Activated CD8-positive, alpha-beta T cell treated with anti-CD3 and anti-CD28 coated beads for 36 hours (primary cell): ENCODE data around the gene MICAL3. TPM values are rescaled to one million over a fixed set of nuclear protein-coding genes. Genes with fewer than 3 reads are reported as not detected.

Experiments
- ATAC-seq: fragments of 200-7000 bp; cut with Tn5 transposase; one replicate; pipeline ENCODE4 v1.10.0; 2021; ENCODE audit warnings: mild to moderate bottlenecking, moderate library complexity
- CTCF ChIA-PET: fragments of 350-600 bp; sonication (Branson Sonifier 250); formaldehyde crosslinking; loops from one replicate; lab custom pipeline; 2021; ENCODE audit warnings: antibody characterized with exemption; lab: Charles Lee
- POLR2A ChIA-PET: fragments of 350-600 bp; sonication (Branson Sonifier 250); formaldehyde crosslinking; loops from one replicate; lab custom pipeline; 2021; ENCODE audit warnings: antibody characterized with exemption; lab: Charles Lee
- DNase-seq: peaks from one replicate; pipeline ENCODE4 v3.0.0-alpha.2; 2020
- H3K27ac Mint-ChIP-seq: one replicate; pipeline ENCODE4 v1.8.0; 2021; ENCODE audit warnings: mild to moderate bottlenecking, mixed read lengths
- H3K27me3 Mint-ChIP-seq: one replicate; pipeline ENCODE4 v1.8.0; 2021; ENCODE audit warnings: mixed read lengths
- H3K36me3 Mint-ChIP-seq: one replicate; pipeline ENCODE4 v1.8.0; 2021; ENCODE audit warnings: low read depth, mixed read lengths
- H3K4me1 Mint-ChIP-seq: one replicate; pipeline ENCODE4 v1.8.0; 2021; ENCODE audit warnings: low read depth, mixed read lengths
- H3K4me3 Mint-ChIP-seq: one replicate; pipeline ENCODE4 v1.8.0; 2021; ENCODE audit warnings: mild to moderate bottlenecking, moderate library complexity, mixed read lengths
- H3K9me3 Mint-ChIP-seq: one replicate; pipeline ENCODE4 v1.8.0; 2021; ENCODE audit warnings: mixed read lengths
- intact Hi-C: fragments of 100-400 bp; cut with micrococcal nuclease; formaldehyde crosslinking; loops from one replicate; pipeline ENCODE4 v1.10.0; 2022
- total RNA-seq, 2 experiments: library from RNA; stranded (reverse); gene quantifications; one replicate each; pipeline ENCODE4 v1.2.3, GENCODE V29; 2021
- TF ChIP-seq, protein P1 (sequence below): fragments of 200-600 bp; IDR thresholded peaks from one replicate; pipeline ENCODE4 v1.8.0; 2022; ENCODE audit warnings: antibody characterized with exemption, mild to moderate bottlenecking

Gene MICAL3
- total RNA-seq, 2 experiments from 2014 or later = 31.6 to 32.4 TPM

GRCh38 chr22:17978027-17978426 is 46.3 kb downstream of the MICAL3 start:
- CTCF ChIA-PET = no interaction called here
- Mint-ChIP-seq H3K4me1 (peaks cover 26% of the 10 kb centered on the region), H3K4me3 (no peak overlapping the region), H3K27me3 (no peaks in the 10 kb centered on the region), H3K9me3 (no peaks in the 10 kb centered on the region), H3K36me3 (no peaks in the 10 kb centered on the region), H3K27ac (no peak overlapping the region)
- ATAC-seq = no peak
- POLR2A ChIA-PET = no interaction called here
- no peak for DNase-seq
- intact Hi-C loops = no loop called here
- TF ChIP-seq, protein P1, sequence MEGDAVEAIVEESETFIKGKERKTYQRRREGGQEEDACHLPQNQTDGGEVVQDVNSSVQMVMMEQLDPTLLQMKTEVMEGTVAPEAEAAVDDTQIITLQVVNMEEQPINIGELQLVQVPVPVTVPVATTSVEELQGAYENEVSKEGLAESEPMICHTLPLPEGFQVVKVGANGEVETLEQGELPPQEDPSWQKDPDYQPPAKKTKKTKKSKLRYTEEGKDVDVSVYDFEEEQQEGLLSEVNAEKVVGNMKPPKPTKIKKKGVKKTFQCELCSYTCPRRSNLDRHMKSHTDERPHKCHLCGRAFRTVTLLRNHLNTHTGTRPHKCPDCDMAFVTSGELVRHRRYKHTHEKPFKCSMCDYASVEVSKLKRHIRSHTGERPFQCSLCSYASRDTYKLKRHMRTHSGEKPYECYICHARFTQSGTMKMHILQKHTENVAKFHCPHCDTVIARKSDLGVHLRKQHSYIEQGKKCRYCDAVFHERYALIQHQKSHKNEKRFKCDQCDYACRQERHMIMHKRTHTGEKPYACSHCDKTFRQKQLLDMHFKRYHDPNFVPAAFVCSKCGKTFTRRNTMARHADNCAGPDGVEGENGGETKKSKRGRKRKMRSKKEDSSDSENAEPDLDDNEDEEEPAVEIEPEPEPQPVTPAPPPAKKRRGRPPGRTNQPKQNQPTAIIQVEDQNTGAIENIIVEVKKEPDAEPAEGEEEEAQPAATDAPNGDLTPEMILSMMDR = no peak

GRCh38 chr22:17977371-17977770 is 47.0 kb downstream of the MICAL3 start:
- intact Hi-C loops = no loop called here
- ChIA-PET CTCF (no interaction called here), POLR2A (no interaction called here)
- H3K4me1 Mint-ChIP-seq = peaks cover 26% of the 10 kb centered on the region
- TF ChIP-seq, protein P1 = no peak
- ATAC-seq (no peak), DNase-seq (no peak)
- no peaks in the 10 kb centered on the region for H3K27me3 Mint-ChIP-seq
- H3K9me3 Mint-ChIP-seq = no peaks in the 10 kb centered on the region
- H3K4me3 Mint-ChIP-seq = no peak overlapping the region
- H3K36me3 Mint-ChIP-seq = no peaks in the 10 kb centered on the region
- no peak overlapping the region for H3K27ac Mint-ChIP-seq

- Mint-ChIP-seq H3K4me3 (no peak overlapping the region), H3K4me1 (peaks cover 21% of the 10 kb centered on the region), H3K36me3 (no peaks in the 10 kb centered on the region), H3K27ac (no peak overlapping the region), H3K9me3 (no peaks in the 10 kb centered on the region), H3K27me3 (no peaks in the 10 kb centered on the region)
- DNase-seq (no peak), ATAC-seq (no peak)
- intact Hi-C loops = no loop called here
- POLR2A ChIA-PET = no interaction called here
- CTCF ChIA-PET = no interaction called here
- TF ChIP-seq, protein P1 = no peak
Measured at GRCh38 chr22:17976121-17976520, 48.2 kb downstream of the MICAL3 start.

- no peaks in the 10 kb centered on the region for H3K9me3 Mint-ChIP-seq
- peaks cover 10% of the 10 kb centered on the region for H3K4me1 Mint-ChIP-seq
- no peak overlapping the region for H3K4me3 Mint-ChIP-seq
- CTCF ChIA-PET = no interaction called here
- H3K27me3 Mint-ChIP-seq = no peaks in the 10 kb centered on the region
- intact Hi-C loops = no loop called here
- TF ChIP-seq, protein P1 = no peak
- peak; percentile 47 for ATAC-seq
- DNase-seq = peak; percentile 54
- no peaks in the 10 kb centered on the region for H3K36me3 Mint-ChIP-seq
- POLR2A ChIA-PET = no interaction called here
- H3K27ac Mint-ChIP-seq = no peak overlapping the region
Measured at GRCh38 chr22:17974703-17975372, 49.5 kb downstream of the MICAL3 start.

GRCh38 chr22:17974087-17974486 is 50.3 kb downstream of the MICAL3 start:
- no peak overlapping the region for H3K4me3 Mint-ChIP-seq
- POLR2A ChIA-PET = interaction anchor here (0.9 kb wide), 1 partner anchor 16 kb away, joined by 3 read pairs; no protein-coding TSS in a partner anchor
- intact Hi-C loops = no loop called here

More at GRCh38 chr22:17974087-17974486, 50.3 kb downstream of the MICAL3 start:
- no peak for ATAC-seq
- Mint-ChIP-seq H3K36me3 (no peaks in the 10 kb centered on the region), H3K27ac (no peak overlapping the region), H3K27me3 (no peaks in the 10 kb centered on the region), H3K9me3 (no peaks in the 10 kb centered on the region), H3K4me1 (peaks cover 10% of the 10 kb centered on the region)
- no peak for DNase-seq
- CTCF ChIA-PET = interaction anchor here (1.2 kb wide), 1 partner anchor 49 kb away, joined by 3 read pairs; no protein-coding TSS in a partner anchor
- TF ChIP-seq, protein P1 = no peak
